K562 (cell line): ENCODE data around the gene PLD3. TPM values are rescaled to one million over a fixed set of nuclear protein-coding genes. Genes with fewer than 3 reads are reported as not detected.
A peak's percentile ranks its signal among the peaks of the same experiment; 100 is the strongest.

Source experiments
- ATAC-seq: fragments of 200-7000 bp; cut with Tn5 transposase; 3 replicates; pipeline ENCODE4 v1.9.1; 2020; ENCODE audit warnings: moderate library complexity
- BruUV-seq: library from RNA; stranded (reverse); fragments of 400-500 nt; replicated peaks from 2 replicates; lab custom pipeline; 2021; lab: Mats Ljungman, UMichigan
- CTCF ChIA-PET: fragments of 300-600 bp; formaldehyde crosslinking; extraction: SDS; loops from one replicate; lab custom pipeline; 2021; ENCODE audit warnings: low intra/inter-chr PET ratio; lab: Yijun Ruan, JAX
- POLR2A ChIA-PET: fragments of 300-600, 350-650 bp; sonication (Branson Sonifier 250); formaldehyde crosslinking; extraction: SDS; loops from one replicate; lab custom pipeline; 2021; ENCODE audit warnings: antibody characterized with exemption, inconsistent platforms; lab: Yijun Ruan, JAX
- DNase-seq, 4 experiments: peaks; one replicate each; pipeline versions ENCODE4 v3.0.0 to v3.0.0-alpha.2; 2011 to 2018; ENCODE audit warnings: low spot score in 3 of 4, mixed read lengths in 3 of 4; ENCODE audit errors: extremely low read depth in 1 of 4
- FAIRE-seq: peaks from 2 replicates; lab custom pipeline; 2011; peaks lifted over from hg19 to GRCh38; lab: Jason Lieb, UNC
- H2AFZ ChIP-seq: 2 replicates; pipeline ENCODE4 v1.6.0; 2011; ENCODE audit warnings: low read depth, low read length, control low read depth, inconsistent platforms
- H3K27ac ChIP-seq: fragments of 200-600 bp; 3 replicates; pipeline ENCODE4 v1.8.0; 2011; ENCODE audit warnings: low read depth, mild to moderate bottlenecking, control low read depth, inconsistent platforms, low read length, moderate library complexity, mixed read lengths; ENCODE audit errors: extremely low read depth
- H3K27me3 ChIP-seq, 2 experiments: fragments of 300-600 bp in 1 of 2; 2 replicates in 1 of 2; 3 replicates in 1 of 2; pipeline versions ENCODE4 v1.6.0 to v1.8.0; 2011; ENCODE audit warnings: inconsistent platforms in 2 of 2, low read length in 2 of 2, mild to moderate bottlenecking in 1 of 2, mixed read lengths in 1 of 2, moderate library complexity in 1 of 2; ENCODE audit not compliant: control insufficient read depth in 2 of 2, insufficient read depth in 2 of 2
- H3K36me3 ChIP-seq: fragments of 300-600 bp; 3 replicates; pipeline ENCODE4 v1.8.0; 2011; ENCODE audit warnings: mild to moderate bottlenecking, low read length, inconsistent platforms; ENCODE audit not compliant: control insufficient read depth, insufficient read depth
- H3K4me1 ChIP-seq, 2 experiments: fragments of 200-600 bp in 1 of 2; replicated peaks in 1 of 2; 2 replicates in 1 of 2; 3 replicates in 1 of 2; pipeline versions ENCODE4 v1.5.1 to v1.8.0; 2011; ENCODE audit warnings: inconsistent platforms in 2 of 2, low read length in 2 of 2, mild to moderate bottlenecking in 1 of 2, mixed read lengths in 1 of 2, moderate library complexity in 1 of 2; ENCODE audit not compliant: control insufficient read depth in 2 of 2, insufficient read depth in 2 of 2
- H3K4me2 ChIP-seq: 2 replicates; pipeline ENCODE4 v1.6.1; 2011; ENCODE audit warnings: low read length, control low read depth, inconsistent platforms, mixed read lengths; ENCODE audit not compliant: insufficient read depth
- H3K4me3 ChIP-seq: fragments of 200-600 bp; sonication (generic), shearing (Covaris generic); 2 replicates; pipeline ENCODE4 v1.5.1; 2016; ENCODE audit warnings: control low read depth, inconsistent platforms
- H3K79me2 ChIP-seq: fragments of 200-600 bp; 3 replicates; pipeline ENCODE4 v1.8.0; 2011; ENCODE audit warnings: low read length, inconsistent platforms; ENCODE audit not compliant: control insufficient read depth, insufficient read depth
- H3K9ac ChIP-seq, 2 experiments: 2 replicates each; pipeline versions ENCODE4 v1.6.0 to v1.6.1; 2011; ENCODE audit warnings: low read depth in 2 of 2, low read length in 2 of 2, control low read depth in 1 of 2, inconsistent platforms in 1 of 2, mild to moderate bottlenecking in 1 of 2, mixed read lengths in 1 of 2; ENCODE audit not compliant: insufficient read depth in 1 of 2
- H3K9me1 ChIP-seq: one replicate; pipeline ENCODE4 v1.6.0; 2011; ENCODE audit warnings: inconsistent platforms, mild to moderate bottlenecking, low read length, moderate library complexity; ENCODE audit not compliant: control insufficient read depth, insufficient read depth
- H3K9me3 ChIP-seq: replicated peaks from 2 replicates; pipeline ENCODE4 v1.5.1; 2011; ENCODE audit warnings: low read depth, low read length, inconsistent platforms; ENCODE audit not compliant: control insufficient read depth, insufficient read depth
- H4K20me1 ChIP-seq: replicated peaks from 2 replicates; pipeline ENCODE4 v1.6.1; 2011; ENCODE audit warnings: low read length, inconsistent platforms, mixed read lengths; ENCODE audit not compliant: control insufficient read depth, insufficient read depth
- RUNX1 ChIP-seq: sonication (generic); IDR thresholded peaks from 2 replicates; pipeline ENCODE4 v1.6.1; 2016; ENCODE audit warnings: antibody characterized with exemption, low read depth
- ZNF436 ChIP-seq: fragments of 250-450, 450-650 bp; sonication (Bioruptor Pico); formaldehyde crosslinking; IDR thresholded peaks from 2 replicates; pipeline ENCODE4 v1.7.0; 2020; ENCODE audit warnings: mild to moderate bottlenecking
- WGBS: fragments of 100-300 bp; shearing (Covaris generic); methylation state at CpG from one replicate; pipeline ENCODE4 v1.1.6; 2016; ENCODE audit warnings: low coverage, mixed read lengths; ENCODE audit not compliant: insufficient coverage; ENCODE audit errors: missing lambda C conversion rate; 5-methylcytosine and 5-hydroxymethylcytosine counted together
- in situ Hi-C: fragments of 300-500 bp; cut with MboI; formaldehyde crosslinking; loops from 4 replicates; pipeline ENCODE4 v1.15.0; 2018; ENCODE audit warnings: inconsistent platforms, mixed read lengths
- intact Hi-C: fragments of 100-400 bp; cut with micrococcal nuclease; formaldehyde crosslinking; loops from 2 replicates; pipeline ENCODE4 v1.14.2; 2022
- polyA plus RNA-seq, 8 experiments: library from polyadenylated mRNA; depleted of rRNA in 4 of 8; stranded (reverse) in 5 of 8; unstranded in 3 of 8; fragments of >200 nt; fragmentation: Nextera tagmentation in 2 of 8; fragmentation: Illumina TruSeq in 1 of 8; extraction: Ambion mirVana in 2 of 8; extraction: Trizol in 1 of 8; gene quantifications; 2 replicates each; pipeline versions ENCODE4 v1.2.1 to v1.2.3, GENCODE V29; 2011 to 2014; ENCODE audit warnings: inconsistent platforms in 1 of 8, missing spikeins in 1 of 8
- total RNA-seq, 7 experiments: library from RNA; depleted of rRNA in 6 of 7; stranded (reverse); fragments of >200 nt in 6 of 7; fragmentation: Illumina TruSeq in 2 of 7; extraction: Trizol in 2 of 7; gene quantifications; 2 replicates each; pipeline versions ENCODE4 v1.2.1 to v1.2.3, GENCODE V29; 2011 to 2021; ENCODE audit warnings: low replicate concordance in 1 of 7
- TF ChIP-seq, protein P1 (sequence below): fragments of 450-650 bp; formaldehyde crosslinking; conservative IDR thresholded peaks from 2 replicates; pipeline ENCODE4 v1.4.0; 2022; ENCODE audit warnings: mild to moderate bottlenecking, missing genetic modification characterization
- TF ChIP-seq, protein P2 (sequence below), 3 experiments: IDR thresholded peaks in 2 of 3; conservative IDR thresholded peaks in 1 of 3; 2 replicates each; pipeline ENCODE4 v1.5.1; 2011 to 2012; ENCODE audit warnings: low read length in 3 of 3, mild to moderate bottlenecking in 3 of 3, control low read depth in 2 of 3, improper control_type of control experiment in 1 of 3, inconsistent platforms in 1 of 3, low read depth in 1 of 3, mixed read lengths in 1 of 3, moderate library complexity in 1 of 3; ENCODE audit not compliant: insufficient read depth in 2 of 3

PLD3 gene
- total and polyA plus RNA-seq, 9 of the 15 experiments (the other 6 are each of a cell fraction or from before 2014, with no cell fraction given), result 2.3 to 128 (median 72.7) TPM

DNA sequence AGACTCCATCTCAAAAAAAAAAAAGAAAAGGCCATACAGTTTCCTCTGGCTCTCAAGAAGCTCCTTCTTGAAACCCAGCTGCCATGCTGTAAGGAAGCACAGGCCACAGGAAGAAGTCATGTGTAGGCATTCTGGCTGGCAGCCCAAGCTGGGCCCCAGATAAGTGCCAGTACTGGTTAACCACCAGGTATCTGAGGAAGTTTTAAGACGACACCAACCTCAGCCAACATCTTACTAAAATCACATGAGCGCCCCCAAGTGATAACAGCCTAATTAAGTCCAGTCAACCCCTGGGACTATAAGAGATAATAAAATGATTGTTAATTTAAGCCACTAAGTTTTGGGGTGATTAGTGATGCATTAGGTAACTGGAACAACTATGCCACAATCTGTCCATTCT lies 36.0 kb upstream of the PLD3 start:
- ATAC-seq (no peak), FAIRE-seq (no peak), DNase-seq (peak in 1 of 4 experiments; percentile 22)
- Histone ChIP-seq H3K4me2 (no peak overlapping the region), H3K79me2 (no peaks in the 10 kb centered on the region), H4K20me1 (no peaks in the 10 kb centered on the region), H3K9me3 (no peaks in the 10 kb centered on the region), H3K27me3 (no peaks in the 10 kb centered on the region), H3K9ac (no peak overlapping the region), H3K9me1 (peaks cover 4% of the 10 kb centered on the region), H3K4me3 (no peak overlapping the region), H3K27ac (no peak overlapping the region), H2AFZ (no peak overlapping the region), H3K36me3 (peaks cover 9% of the 10 kb centered on the region; the same call in 1 of the 3 replicates), H3K4me1 (no peaks in the 10 kb centered on the region; a peak in 1 of 5 replicates)
- in situ Hi-C loops, result no loop called here
- TF ChIP-seq, protein P1, sequence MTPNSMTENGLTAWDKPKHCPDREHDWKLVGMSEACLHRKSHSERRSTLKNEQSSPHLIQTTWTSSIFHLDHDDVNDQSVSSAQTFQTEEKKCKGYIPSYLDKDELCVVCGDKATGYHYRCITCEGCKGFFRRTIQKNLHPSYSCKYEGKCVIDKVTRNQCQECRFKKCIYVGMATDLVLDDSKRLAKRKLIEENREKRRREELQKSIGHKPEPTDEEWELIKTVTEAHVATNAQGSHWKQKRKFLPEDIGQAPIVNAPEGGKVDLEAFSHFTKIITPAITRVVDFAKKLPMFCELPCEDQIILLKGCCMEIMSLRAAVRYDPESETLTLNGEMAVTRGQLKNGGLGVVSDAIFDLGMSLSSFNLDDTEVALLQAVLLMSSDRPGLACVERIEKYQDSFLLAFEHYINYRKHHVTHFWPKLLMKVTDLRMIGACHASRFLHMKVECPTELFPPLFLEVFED (CRISPR knock-in tag), result no peak
- no peak for TF ChIP-seq RUNX1
- no peak for TF ChIP-seq ZNF436 (CRISPR knock-in tag)
- TF ChIP-seq, protein P2, sequence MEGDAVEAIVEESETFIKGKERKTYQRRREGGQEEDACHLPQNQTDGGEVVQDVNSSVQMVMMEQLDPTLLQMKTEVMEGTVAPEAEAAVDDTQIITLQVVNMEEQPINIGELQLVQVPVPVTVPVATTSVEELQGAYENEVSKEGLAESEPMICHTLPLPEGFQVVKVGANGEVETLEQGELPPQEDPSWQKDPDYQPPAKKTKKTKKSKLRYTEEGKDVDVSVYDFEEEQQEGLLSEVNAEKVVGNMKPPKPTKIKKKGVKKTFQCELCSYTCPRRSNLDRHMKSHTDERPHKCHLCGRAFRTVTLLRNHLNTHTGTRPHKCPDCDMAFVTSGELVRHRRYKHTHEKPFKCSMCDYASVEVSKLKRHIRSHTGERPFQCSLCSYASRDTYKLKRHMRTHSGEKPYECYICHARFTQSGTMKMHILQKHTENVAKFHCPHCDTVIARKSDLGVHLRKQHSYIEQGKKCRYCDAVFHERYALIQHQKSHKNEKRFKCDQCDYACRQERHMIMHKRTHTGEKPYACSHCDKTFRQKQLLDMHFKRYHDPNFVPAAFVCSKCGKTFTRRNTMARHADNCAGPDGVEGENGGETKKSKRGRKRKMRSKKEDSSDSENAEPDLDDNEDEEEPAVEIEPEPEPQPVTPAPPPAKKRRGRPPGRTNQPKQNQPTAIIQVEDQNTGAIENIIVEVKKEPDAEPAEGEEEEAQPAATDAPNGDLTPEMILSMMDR (IDR thresholded peaks at IDR 0.05 in 2 of 3, conservative IDR thresholded peaks at IDR 0.05 in 1 of 3; ENCODE audit: insufficient read depth in 2 of 3, low read depth in 1 of 3, low read length in 3 of 3), result peak in 1 of 3 experiments; percentile 32; a peak in 1 of 6 replicates
- ChIA-PET POLR2A (no interaction called here), CTCF (interaction anchor here (0.6 kb wide), 1 partner anchor 153 kb away, joined by 3 read pairs; no protein-coding TSS in a partner anchor)
- BruUV-seq, result no TSS peak
- intact Hi-C loops, result no loop called here
- WGBS, result 43% methylated on average over 2 of the region's 2 CpGs
